Psoas muscle (tissue), 8 donors: ENCODE data around the gene TUFT1. TPM values are rescaled to one million over a fixed set of nuclear protein-coding genes. Genes with fewer than 3 reads are reported as not detected.

Experiments used
- ATAC-seq, 4 donors: fragments of 200-7000 bp; cut with Tn5 transposase; one replicate each; pipeline ENCODE4 v1.9.1; 2020; ENCODE audit warnings: moderate library complexity in 3 of 4, mild to moderate bottlenecking in 2 of 4
- DNase-seq, 2 donors: peaks; one replicate each; pipeline ENCODE4 v3.0.0-alpha.2; 2020
- H3K27ac ChIP-seq: fragments of 200-600 bp; one replicate; pipeline ENCODE4 v1.8.0; 2022
- H3K27me3 ChIP-seq, 3 donors: fragments of 200-600 bp in 1 of 3; one replicate each; pipeline versions ENCODE4 v1.6.1 to v1.8.0; 2013 to 2022; ENCODE audit warnings: low read length in 2 of 3, mild to moderate bottlenecking in 2 of 3, moderate library complexity in 1 of 3; ENCODE audit not compliant: insufficient read depth in 3 of 3
- H3K36me3 ChIP-seq, 2 donors: fragments of 200-600 bp in 1 of 2; one replicate each; pipeline versions ENCODE4 v1.6.1 to v1.8.0; 2013 to 2022; ENCODE audit warnings: low read depth in 1 of 2, mild to moderate bottlenecking in 1 of 2, moderate library complexity in 1 of 2; ENCODE audit not compliant: insufficient read depth in 1 of 2
- H3K4me1 ChIP-seq: fragments of 200-600 bp; one replicate; pipeline ENCODE4 v1.8.0; 2022
- H3K4me3 ChIP-seq: fragments of 200-600 bp; one replicate; pipeline ENCODE4 v1.8.0; 2022; ENCODE audit warnings: mild to moderate bottlenecking
- H3K9me3 ChIP-seq: fragments of 200-600 bp; one replicate; pipeline ENCODE4 v1.8.0; 2022
- CTCF ChIP-seq: fragments of 200-600 bp; IDR thresholded peaks from one replicate; pipeline ENCODE4 v1.8.0; 2022; ENCODE audit warnings: antibody characterized with exemption
- WGBS, 3 donors: extraction: QIAGEN DNeasy Blood & Tissue Kit; methylation state at CpG; one replicate each; pipeline versions ENCODE4 v1.1.6 to v1.1.7; 2013; 5-methylcytosine and 5-hydroxymethylcytosine counted together
- intact Hi-C, 2 donors: fragments of 100-400 bp; cut with DNase I; formaldehyde crosslinking; loops; one replicate each; pipeline versions ENCODE4 v1.11.0 to v1.14.2; 2022
- polyA plus RNA-seq, 3 donors: library from polyadenylated mRNA; stranded (reverse); fragments of 200-250 nt; gene quantifications; one replicate each; pipeline ENCODE4 v1.2.3, GENCODE V29; 2013
- total RNA-seq, 4 donors: library from RNA; stranded (reverse); fragmentation: NEBNext Ultra II Directional in 2 of 4; extraction: Animal tissue kit (Norgen Biotek cat#: 25700) in 2 of 4; gene quantifications; one replicate each; pipeline versions ENCODE4 v1.2.1 to v1.2.4, GENCODE V29; 2021 to 2023
- donor health status: healthy with polysubstance abuse.
- donor health status: DM: no; HTN: no; CAD: no; lungs with moderate emphysema.
- donor health status: Bipolar disorder and iron deficiency.
- donor health status: healthy.
- donor health status: DM: yes; HTN: yes; CAD: no.
- donor health status: DM: no; HTN: no; CAD: no.
- donor health status: DM: no; HTN: no; CAD: no.
- donor health status: DM: yes; HTN: yes; CAD: no.

Gene TUFT1
- total and polyA plus RNA-seq, 7 donors, result 0.86 to 5.3 (median 1.2) TPM

GRCh38 chr1:151510957-151511635 is 29.0 kb upstream of the TUFT1 start, which contains the start of gene CGN:
Gene CGN (plus strand): TSS chr1:151511387. CDS start chr1:151518520, 7,133 bp downstream.
- peaks cover 0 to 32% (median 6%) of the 10 kb centered on the region in 3 donors for H3K27me3 ChIP-seq
- no peaks in the 10 kb centered on the region for H3K9me3 ChIP-seq
- no peak within 1 kb of the TSS for H3K27ac ChIP-seq
- peak within 1 kb of the TSS; percentile 73 for H3K4me3 ChIP-seq
- intact Hi-C loops, result no loop called here
- no peaks in the 10 kb centered on the region for H3K36me3 ChIP-seq
- WGBS, 3 donors, result 1% methylated on average over 58 to 68 of the region's 68 CpGs
- ATAC-seq (peak; percentile 88 to 97 (median 94)), DNase-seq (peak; percentile 83 to 85)
- TF ChIP-seq CTCF, result no peak
- H3K4me1 ChIP-seq, result peaks cover 7% of the 10 kb centered on the region

GRCh38 chr1:151511636-151512215 is 28.4 kb upstream of the TUFT1 start:
- Histone ChIP-seq H3K27ac (no peak overlapping the region), H3K4me3 (peak overlapping the region; percentile 73), H3K9me3 (no peaks in the 10 kb centered on the region), H3K36me3 (no peaks in the 10 kb centered on the region), H3K4me1 (peaks cover 7% of the 10 kb centered on the region), H3K27me3 (peaks cover 0 to 32% (median 6%) of the 10 kb centered on the region in 3 donors)
- WGBS, 3 donors, result 2 to 4% (median 3%) methylated on average over 23 of the region's 23 CpGs
- intact Hi-C loops, result no loop called here
- no peak for TF ChIP-seq CTCF
- ATAC-seq, result peak; percentile 25 to 68 (median 38)
- DNase-seq, result peak in 1 of 2 donors; percentile 29

GRCh38 chr1:151512326-151512725 is 27.8 kb upstream of the TUFT1 start:
- no peak for TF ChIP-seq CTCF
- H3K4me1 ChIP-seq, result peaks cover 7% of the 10 kb centered on the region
- 67 to 68% (median 68%) methylated on average over 4 of the region's 4 CpGs for WGBS, 3 donors
- H3K9me3 ChIP-seq, result no peaks in the 10 kb centered on the region
- H3K27me3 ChIP-seq, result peaks cover 0 to 32% (median 6%) of the 10 kb centered on the region in 3 donors
- DNase-seq (no peak), ATAC-seq (no peak)
- no peaks in the 10 kb centered on the region for H3K36me3 ChIP-seq
- intact Hi-C loops, result no loop called here
- H3K4me3 ChIP-seq, result peak overlapping the region; percentile 73
- H3K27ac ChIP-seq, result no peak overlapping the region

GRCh38 chr1:151512801-151513625 is 27.1 kb upstream of the TUFT1 start:
- 68 to 70% (median 69%) methylated on average over 8 of the region's 8 CpGs for WGBS, 3 donors
- Histone ChIP-seq H3K27me3 (peaks cover 0 to 32% (median 6%) of the 10 kb centered on the region in 3 donors), H3K4me3 (no peak overlapping the region), H3K9me3 (no peaks in the 10 kb centered on the region), H3K36me3 (no peaks in the 10 kb centered on the region), H3K4me1 (peaks cover 7% of the 10 kb centered on the region), H3K27ac (no peak overlapping the region)
- DNase-seq (no peak), ATAC-seq (no peak)
- intact Hi-C loops, result no loop called here
- TF ChIP-seq CTCF, result no peak
